Loucy (cell line): ENCODE measurements around the gene CPVL.

Source experiments
- EZH2phosphoT487 ChIP-seq: fragments of 200-600 bp; IDR thresholded peaks from 2 replicates; pipeline ENCODE4 v1.6.1; 2018; ENCODE audit warnings: antibody characterized with exemption, mild to moderate bottlenecking, moderate library complexity, borderline replicate concordance
- TF ChIP-seq, protein P1 (sequence below): fragments of 200-600 bp; sonication (generic); conservative IDR thresholded peaks from 2 replicates; pipeline ENCODE4 v1.5.1; 2014; ENCODE audit warnings: mild to moderate bottlenecking, antibody characterized with exemption, low read length

DNA sequence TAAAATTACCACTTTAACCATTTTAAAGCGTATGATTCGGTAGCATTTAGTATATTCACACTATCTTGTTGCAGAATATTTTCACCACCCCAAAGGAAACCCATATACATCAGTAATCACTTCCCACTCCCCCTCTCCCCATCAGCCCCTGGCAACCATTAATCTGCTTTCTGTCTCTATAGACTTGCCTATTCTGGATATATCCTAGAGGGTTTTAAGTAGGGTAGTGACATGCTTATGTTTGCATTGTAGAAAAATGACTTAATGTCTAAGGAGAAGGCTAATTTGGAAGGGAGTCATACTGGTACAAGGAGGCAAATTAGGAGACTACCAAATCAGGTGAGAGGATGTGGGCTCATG lies 145.6 kb downstream of the CPVL start:
- TF ChIP-seq, protein P1, sequence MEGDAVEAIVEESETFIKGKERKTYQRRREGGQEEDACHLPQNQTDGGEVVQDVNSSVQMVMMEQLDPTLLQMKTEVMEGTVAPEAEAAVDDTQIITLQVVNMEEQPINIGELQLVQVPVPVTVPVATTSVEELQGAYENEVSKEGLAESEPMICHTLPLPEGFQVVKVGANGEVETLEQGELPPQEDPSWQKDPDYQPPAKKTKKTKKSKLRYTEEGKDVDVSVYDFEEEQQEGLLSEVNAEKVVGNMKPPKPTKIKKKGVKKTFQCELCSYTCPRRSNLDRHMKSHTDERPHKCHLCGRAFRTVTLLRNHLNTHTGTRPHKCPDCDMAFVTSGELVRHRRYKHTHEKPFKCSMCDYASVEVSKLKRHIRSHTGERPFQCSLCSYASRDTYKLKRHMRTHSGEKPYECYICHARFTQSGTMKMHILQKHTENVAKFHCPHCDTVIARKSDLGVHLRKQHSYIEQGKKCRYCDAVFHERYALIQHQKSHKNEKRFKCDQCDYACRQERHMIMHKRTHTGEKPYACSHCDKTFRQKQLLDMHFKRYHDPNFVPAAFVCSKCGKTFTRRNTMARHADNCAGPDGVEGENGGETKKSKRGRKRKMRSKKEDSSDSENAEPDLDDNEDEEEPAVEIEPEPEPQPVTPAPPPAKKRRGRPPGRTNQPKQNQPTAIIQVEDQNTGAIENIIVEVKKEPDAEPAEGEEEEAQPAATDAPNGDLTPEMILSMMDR, result no peak
- TF ChIP-seq EZH2phosphoT487, result no peak
